Peyer's patch (tissue), 4 donors: ENCODE data around the gene FITM1. TPM values are rescaled to one million over a fixed set of nuclear protein-coding genes. Genes with fewer than 3 reads are reported as not detected.
A peak's percentile ranks its signal among the peaks of the same experiment; 100 is the strongest.

ENCODE experiments used
- DNase-seq, 3 donors: peaks; one replicate each; pipeline ENCODE4 v3.0.0-alpha.2; 2017 to 2019
- H3K27ac ChIP-seq, 4 donors: fragments of 200-600 bp; sonication (generic); one replicate each; pipeline ENCODE4 v1.5.1; 2016 to 2019
- H3K27me3 ChIP-seq, 2 donors: fragments of 200-600 bp; sonication (generic); one replicate each; pipeline ENCODE4 v1.5.1; 2019
- H3K36me3 ChIP-seq, 3 donors: fragments of 200-600 bp; sonication (generic); one replicate each; pipeline ENCODE4 v1.5.1; 2016 to 2019
- H3K4me1 ChIP-seq, 4 donors: fragments of 200-600 bp; sonication (generic); one replicate each; pipeline ENCODE4 v1.5.1; 2016 to 2019
- H3K4me3 ChIP-seq, 4 donors: fragments of 200-600 bp; sonication (generic); 1 replicate in 3 of 4; 2 replicates in 1 of 4; pipeline ENCODE4 v1.5.1; 2016 to 2019; ENCODE audit warnings: mild to moderate bottlenecking in 1 of 4
- H3K9me3 ChIP-seq, 4 donors: fragments of 200-600 bp; sonication (generic); one replicate each; pipeline ENCODE4 v1.5.1; 2016 to 2019; ENCODE audit warnings: mild to moderate bottlenecking in 1 of 4
- CTCF ChIP-seq, 6 experiments: fragments of 450-650 bp in 4 of 6; fragments of 200-600 bp in 2 of 6; sonication (generic) in 1 of 6; IDR thresholded peaks; one replicate each; pipeline ENCODE4 v1.5.1; 2017 to 2019; ENCODE audit warnings: antibody characterized with exemption in 6 of 6, mild to moderate bottlenecking in 3 of 6, moderate library complexity in 1 of 6
- POLR2A ChIP-seq, 2 donors: fragments of 450-650 bp; IDR thresholded peaks; one replicate each; pipeline ENCODE4 v1.5.1; 2017; ENCODE audit warnings: antibody characterized with exemption in 2 of 2, mild to moderate bottlenecking in 2 of 2, moderate library complexity in 2 of 2
- total RNA-seq, 4 donors: library from RNA; depleted of rRNA; stranded (reverse); fragments of >200 nt; gene quantifications; one replicate each; pipeline ENCODE4 v1.1.0, GENCODE V29; 2016

The FITM1 gene
- total RNA-seq, 4 donors from 2014 or later = 2.6 to 11.3 (median 3.9) TPM; not detected in 1

- Histone ChIP-seq H3K4me1 (no peaks in the 10 kb centered on the region), H3K9me3 (no peaks in the 10 kb centered on the region), H3K27ac (no peak overlapping the region), H3K36me3 (peaks cover 2 to 85% (median 7%) of the 10 kb centered on the region in 3 donors), H3K4me3 (no peak overlapping the region), H3K27me3 (no peaks in the 10 kb centered on the region)
- no peak for DNase-seq
- TF ChIP-seq POLR2A (IDR thresholded peaks at IDR 0.05) (no peak), CTCF (IDR thresholded peaks at IDR 0.05) (no peak)
Measured at GRCh38 chr14:24155100-24155499, 24.6 kb downstream of the FITM1 start.

- no peaks in the 10 kb centered on the region for H3K27me3 ChIP-seq
- H3K4me3 ChIP-seq = no peak overlapping the region
- H3K36me3 ChIP-seq = peaks cover 0 to 73% (median 7%) of the 10 kb centered on the region in 3 donors
- H3K27ac ChIP-seq = no peak overlapping the region
- no peaks in the 10 kb centered on the region for H3K9me3 ChIP-seq
- no peak for DNase-seq
- TF ChIP-seq CTCF (IDR thresholded peaks at IDR 0.05) = no peak
- no peak for TF ChIP-seq POLR2A (IDR thresholded peaks at IDR 0.05)
- peaks cover 0 to 8% (median 6%) of the 10 kb centered on the region in 4 donors for H3K4me1 ChIP-seq
Measured at GRCh38 chr14:24156840-24157239, 26.4 kb downstream of the FITM1 start.

- Histone ChIP-seq H3K27me3 (no peaks in the 10 kb centered on the region), H3K9me3 (no peaks in the 10 kb centered on the region), H3K27ac (peak overlapping the region in 1 of 4 donors; percentile 17), H3K36me3 (peaks cover 0 to 68% (median 7%) of the 10 kb centered on the region in 3 donors), H3K4me1 (peaks cover 4 to 13% (median 8%) of the 10 kb centered on the region in 4 donors), H3K4me3 (no peak overlapping the region)
- no peak for DNase-seq
- TF ChIP-seq POLR2A (IDR thresholded peaks at IDR 0.05) = no peak
- TF ChIP-seq CTCF (IDR thresholded peaks at IDR 0.05) = no peak
Measured at GRCh38 chr14:24157331-24157730, 26.9 kb downstream of the FITM1 start.

GRCh38 chr14:24159777-24160498 is 29.5 kb downstream of the FITM1 start:
- Histone ChIP-seq H3K36me3 (peaks cover 0 to 69% (median 7%) of the 10 kb centered on the region in 3 donors), H3K4me1 (peaks cover 5 to 31% (median 15%) of the 10 kb centered on the region in 4 donors), H3K27me3 (no peaks in the 10 kb centered on the region), H3K27ac (peak overlapping the region; percentile 91 to 96 (median 95)), H3K4me3 (no peak overlapping the region), H3K9me3 (no peaks in the 10 kb centered on the region)
- DNase-seq = peak in 1 of 3 donors; percentile 50
- TF ChIP-seq CTCF (IDR thresholded peaks at IDR 0.05) (no peak), POLR2A (IDR thresholded peaks at IDR 0.05) (no peak)

- Histone ChIP-seq H3K27ac (peak overlapping the region; percentile 91 to 96 (median 95)), H3K4me1 (peaks cover 5 to 31% (median 15%) of the 10 kb centered on the region in 4 donors), H3K9me3 (no peaks in the 10 kb centered on the region), H3K4me3 (peak overlapping the region in 1 of 4 donors; percentile 63), H3K27me3 (no peaks in the 10 kb centered on the region), H3K36me3 (peaks cover 0 to 69% (median 7%) of the 10 kb centered on the region in 3 donors)
- TF ChIP-seq CTCF (IDR thresholded peaks at IDR 0.05) (no peak), POLR2A (IDR thresholded peaks at IDR 0.05) (no peak)
- no peak for DNase-seq
Measured at GRCh38 chr14:24160499-24160849, 30.0 kb downstream of the FITM1 start.
